ENCODE results near the gene ACIN1. TPM values are rescaled to one million over a fixed set of nuclear protein-coding genes. Genes with fewer than 3 reads are reported as not detected.
A peak's percentile ranks its signal among the peaks of the same experiment; 100 is the strongest.

Gene ACIN1
- total and polyA plus RNA-seq, 2 of the 8 experiments (the other 6 are each of a cell fraction or from before 2014, with no cell fraction given): 132 to 233 TPM

DNA sequence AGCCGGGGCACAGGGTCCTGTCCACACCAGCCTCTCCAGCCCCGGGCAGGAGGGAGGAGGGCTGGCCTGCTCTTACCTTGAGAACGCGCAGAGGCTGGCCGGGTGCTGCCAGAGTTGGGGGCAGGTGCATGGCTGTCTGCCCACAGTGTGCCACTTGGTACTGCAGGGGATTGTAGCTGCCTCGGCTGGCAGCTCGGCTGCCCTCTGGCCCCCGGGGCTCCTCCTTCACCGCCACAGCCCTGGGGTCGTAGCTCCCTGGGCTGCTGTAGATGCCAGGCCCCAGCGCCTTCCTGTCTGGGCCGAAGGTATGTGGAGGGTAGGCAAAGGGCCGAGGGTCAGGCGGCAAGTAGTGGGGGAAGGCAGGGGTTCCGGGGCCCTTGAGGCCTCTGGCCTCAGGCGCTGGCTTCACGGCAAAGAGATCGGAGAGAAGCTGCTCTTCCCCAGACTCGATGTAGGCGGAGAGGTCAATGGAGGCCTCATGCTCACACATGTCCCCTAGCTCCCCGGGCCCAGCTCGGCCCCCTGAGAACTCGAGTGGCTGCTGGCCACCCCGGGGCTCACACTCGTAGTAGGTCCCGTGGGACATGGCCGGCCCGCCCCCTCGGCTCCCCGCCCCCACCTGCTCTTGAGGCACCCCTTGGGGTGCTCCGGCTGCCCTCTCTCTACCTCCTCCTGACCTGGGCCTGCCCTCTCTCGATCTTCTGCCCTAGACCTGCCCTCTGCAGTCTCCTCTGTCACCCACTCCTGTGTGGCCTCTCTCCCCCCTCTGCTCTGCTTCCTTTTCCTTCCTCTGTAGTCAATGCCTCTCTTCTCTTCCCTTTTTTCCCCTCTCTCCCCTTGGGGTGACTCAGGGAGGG lies 23.8 kb upstream of the ACIN1 start, which contains the start of gene CEBPE:
CEBPE (minus strand) TSS at position 750 of the 857 bp plus-strand sequence; CDS start at position 586, 164 bp downstream.
- Histone ChIP-seq H2BK20ac (ENCODE audit: low read length) (no peak within 1 kb of the TSS), H3K79me1 (ENCODE audit: low read depth, low read length) (no peaks in the 10 kb centered on the region), H3K4me2 (ENCODE audit: insufficient read depth in 1 of 2, low read depth in 2 of 2, low read length in 2 of 2) (no peak within 1 kb of the TSS), H3K4ac (replicated peaks; ENCODE audit: insufficient read length, low read depth, low read length) (peak within 1 kb of the TSS; percentile 23), H3K18ac (ENCODE audit: extremely low read depth, low read length) (0 out of 2 replicates have a peak within 1 kb of the TSS, but pooled peaks have one; percentile 25), H4K5ac (ENCODE audit: insufficient read length, low read depth, low read length) (no peak within 1 kb of the TSS), H2AFZ (ENCODE audit: low read length) (peak within 1 kb of the TSS; percentile 43; the same call in 1 of the 2 replicates), H3K23ac (ENCODE audit: insufficient read length) (no peak within 1 kb of the TSS), H3K14ac (ENCODE audit: insufficient read length) (no peak within 1 kb of the TSS), H3K27me3 (replicated peaks in 1 of 4; ENCODE audit: control insufficient read depth in 3 of 4, extremely low read depth in 1 of 4, insufficient read depth in 3 of 4, low read length in 3 of 4) (0 out of 7 replicates have a peak, but pooled peaks cover 0 to 3% (median 0%) of the 10 kb centered on the region in 4 experiments), H2BK15ac (ENCODE audit: low read length) (peak within 1 kb of the TSS; percentile 63), H3K9me3 (ENCODE audit: insufficient read depth in 2 of 2, low read depth in 1 of 2, low read length in 1 of 2) (no peaks in the 10 kb centered on the region; a peak in 1 of 4 replicates), H2BK12ac (ENCODE audit: low read depth, low read length) (peak within 1 kb of the TSS; percentile 75; the same call in 1 of the 2 replicates), H3K4me3 (ENCODE audit: extremely low read depth in 1 of 4, insufficient read depth in 2 of 4, low read depth in 3 of 4, low read length in 4 of 4) (no peak within 1 kb of the TSS), H3K23me2 (ENCODE audit: low read depth, low read length) (no peaks in the 10 kb centered on the region), H4K8ac (ENCODE audit: extremely low read depth, insufficient read depth, low read length) (peak within 1 kb of the TSS; percentile 66), H3K79me2 (ENCODE audit: control insufficient read depth in 1 of 2, insufficient read depth in 2 of 2, low read length in 2 of 2) (no peaks in the 10 kb centered on the region), H2AK5ac (ENCODE audit: low read depth, low read length) (no peak within 1 kb of the TSS), H3K27ac (ENCODE audit: low read depth, low read length) (no peak within 1 kb of the TSS), H3K4me1 (replicated peaks in 1 of 4; ENCODE audit: control insufficient read depth in 3 of 4, insufficient read depth in 4 of 4, low read length in 3 of 4) (peaks cover 0 to 14% (median 6%) of the 10 kb centered on the region in 4 experiments; a peak in 6 of 7 replicates), H2BK120ac (replicated peaks; ENCODE audit: low read depth, low read length) (peak within 1 kb of the TSS; percentile 31), H4K20me1 (replicated peaks in 1 of 2; ENCODE audit: control insufficient read depth in 1 of 2, insufficient read depth in 2 of 2, low read length in 2 of 2) (no peaks in the 10 kb centered on the region), H2BK5ac (ENCODE audit: low read depth, low read length) (peak within 1 kb of the TSS; percentile 15; the same call in 1 of the 2 replicates), H3K9ac (replicated peaks in 1 of 4; ENCODE audit: extremely low read depth in 1 of 4, low read depth in 3 of 4, low read length in 3 of 4) (no peak within 1 kb of the TSS), H3K56ac (replicated peaks; ENCODE audit: insufficient read length, low read depth, low read length) (no peak within 1 kb of the TSS), H4K91ac (replicated peaks; ENCODE audit: insufficient read length, low read length) (peak within 1 kb of the TSS; percentile 34), H3K36me3 (ENCODE audit: control insufficient read depth in 2 of 4, insufficient read depth in 4 of 4, low read length in 3 of 4) (no peaks in the 10 kb centered on the region)
- POLR2A ChIA-PET (ENCODE audit: partially characterized antibody): interaction anchor here (0.8 to 1.5 kb wide), 5 partner anchors 10 to 65 kb away, joined by 3 to 6 read pairs (median 4); partner anchors contain the start of genes ACIN1, C14orf119 and SLC7A8
- FAIRE-seq (no peak), DNase-seq (ENCODE audit: low read depth in 1 of 2, low spot score in 2 of 2) (no peak)
- 95% methylated on average over 16 of the region's 32 CpGs; no CpG with 5 or more reads in 1 of the 2 experiments for WGBS, 2 experiments (ENCODE audit: extremely low coverage in 1 of 2, insufficient coverage in 1 of 2, insufficient read length in 1 of 2, insufficient replicate concordance in 2 of 2, low coverage in 1 of 2, low lambda C conversion rate in 2 of 2, missing lambda C conversion rate in 1 of 2)
- CTCF ChIA-PET (ENCODE audit: partially characterized antibody): interaction anchor here (0.6 to 11.8 kb wide), 15 partner anchors 8 to 192 kb away, joined by 3 to 290 read pairs (median 4); partner anchors contain the start of gene SLC7A8
- TF ChIP-seq ZNF274 (IDR thresholded peaks at IDR 0.05; ENCODE audit: borderline replicate concordance, extremely low read depth, low read length) (no peak), TBP (IDR thresholded peaks at IDR 0.05; ENCODE audit: low read depth, low read length) (no peak), HDAC2 (IDR thresholded peaks at IDR 0.05; ENCODE audit: borderline replicate concordance in 1 of 2, low read depth in 2 of 2, low read length in 2 of 2) (no peak), JUN (IDR thresholded peaks at IDR 0.05; ENCODE audit: low read depth, low read length) (no peak), JUND (IDR thresholded peaks at IDR 0.05; ENCODE audit: low read length) (no peak), KDM4A (IDR thresholded peaks at IDR 0.05; ENCODE audit: low read depth, low read length, severe bottlenecking) (no peak), SUZ12 (IDR thresholded peaks at IDR 0.05; ENCODE audit: low read length) (no peak), CBX8 (IDR thresholded peaks at IDR 0.05; ENCODE audit: borderline replicate concordance, low read depth, low read length) (no peak), PHF8 (conservative IDR thresholded peaks at IDR 0.05; ENCODE audit: low read depth, low read length) (no peak), CHD1 (IDR thresholded peaks at IDR 0.05; ENCODE audit: low read depth, low read length) (no peak)
- TF ChIP-seq, protein P1, sequence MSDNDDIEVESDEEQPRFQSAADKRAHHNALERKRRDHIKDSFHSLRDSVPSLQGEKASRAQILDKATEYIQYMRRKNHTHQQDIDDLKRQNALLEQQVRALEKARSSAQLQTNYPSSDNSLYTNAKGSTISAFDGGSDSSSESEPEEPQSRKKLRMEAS (IDR thresholded peaks at IDR 0.05): no peak
